GM12872 (cell line): Measurements from ENCODE around the gene CUX1.

Source experiments
- TF ChIP-seq, protein P1 (sequence below): IDR thresholded peaks from 3 replicates; pipeline ENCODE4 v1.5.1; 2011; ENCODE audit warnings: low read depth, mild to moderate bottlenecking, low read length, moderate library complexity; ENCODE audit not compliant: insufficient read depth

CUX1 gene

DNA sequence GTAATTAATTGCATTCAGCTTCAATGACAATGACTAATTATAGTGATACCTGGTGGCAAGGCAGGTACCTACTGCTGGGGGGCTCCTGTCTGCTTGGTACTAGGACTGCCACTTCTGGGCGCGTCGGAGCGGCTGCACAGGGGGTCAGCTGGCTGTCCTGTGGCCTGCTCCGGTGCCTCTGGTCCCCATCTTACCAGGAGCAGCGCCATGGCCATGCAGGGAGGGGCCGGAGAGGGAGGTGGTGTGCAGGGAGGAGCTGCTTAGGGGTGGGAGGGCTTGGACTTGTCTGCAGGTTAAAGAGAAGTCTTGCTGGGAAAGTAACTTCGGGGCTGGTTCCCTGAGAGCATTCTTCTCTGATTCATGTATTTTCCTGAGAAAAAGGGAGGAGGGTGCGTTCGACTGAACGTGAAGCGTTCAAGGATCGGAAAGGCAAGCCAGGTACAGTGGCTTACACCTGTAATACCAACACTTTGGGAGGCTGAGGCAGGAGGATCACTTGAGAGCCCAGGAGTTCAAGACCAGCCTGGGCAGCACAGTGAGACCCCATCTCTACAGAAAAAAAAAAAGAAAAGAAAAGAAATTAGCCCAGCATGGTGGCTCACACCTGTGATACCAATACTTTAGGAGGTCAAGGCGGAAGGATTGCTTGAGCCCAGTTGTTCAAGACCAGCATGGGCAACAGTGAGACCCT, 15.4 kb downstream of the CUX1 start:
- TF ChIP-seq, protein P1, sequence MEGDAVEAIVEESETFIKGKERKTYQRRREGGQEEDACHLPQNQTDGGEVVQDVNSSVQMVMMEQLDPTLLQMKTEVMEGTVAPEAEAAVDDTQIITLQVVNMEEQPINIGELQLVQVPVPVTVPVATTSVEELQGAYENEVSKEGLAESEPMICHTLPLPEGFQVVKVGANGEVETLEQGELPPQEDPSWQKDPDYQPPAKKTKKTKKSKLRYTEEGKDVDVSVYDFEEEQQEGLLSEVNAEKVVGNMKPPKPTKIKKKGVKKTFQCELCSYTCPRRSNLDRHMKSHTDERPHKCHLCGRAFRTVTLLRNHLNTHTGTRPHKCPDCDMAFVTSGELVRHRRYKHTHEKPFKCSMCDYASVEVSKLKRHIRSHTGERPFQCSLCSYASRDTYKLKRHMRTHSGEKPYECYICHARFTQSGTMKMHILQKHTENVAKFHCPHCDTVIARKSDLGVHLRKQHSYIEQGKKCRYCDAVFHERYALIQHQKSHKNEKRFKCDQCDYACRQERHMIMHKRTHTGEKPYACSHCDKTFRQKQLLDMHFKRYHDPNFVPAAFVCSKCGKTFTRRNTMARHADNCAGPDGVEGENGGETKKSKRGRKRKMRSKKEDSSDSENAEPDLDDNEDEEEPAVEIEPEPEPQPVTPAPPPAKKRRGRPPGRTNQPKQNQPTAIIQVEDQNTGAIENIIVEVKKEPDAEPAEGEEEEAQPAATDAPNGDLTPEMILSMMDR, result no peak

DNA sequence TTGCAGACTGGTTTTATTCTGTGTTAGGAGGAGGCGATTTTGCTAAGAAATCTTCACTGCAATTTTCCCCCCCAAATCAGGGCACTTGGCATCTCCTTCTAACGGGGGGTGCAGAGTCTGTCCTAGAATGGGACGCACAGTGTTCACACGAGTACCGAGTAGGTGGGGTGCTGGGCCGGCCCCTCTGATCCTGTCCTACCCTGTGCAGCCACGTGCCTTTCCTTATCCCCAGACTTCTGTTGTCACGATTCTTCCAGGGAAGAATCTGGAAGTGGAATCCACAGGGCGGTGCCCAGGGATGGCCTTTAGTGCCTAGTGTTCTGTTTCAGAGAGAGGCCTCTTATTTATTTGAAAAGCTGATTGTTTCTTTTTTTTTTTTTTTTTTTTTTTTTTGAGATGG, 16.4 kb downstream of the CUX1 start:
- TF ChIP-seq, protein P1, result no peak

DNA sequence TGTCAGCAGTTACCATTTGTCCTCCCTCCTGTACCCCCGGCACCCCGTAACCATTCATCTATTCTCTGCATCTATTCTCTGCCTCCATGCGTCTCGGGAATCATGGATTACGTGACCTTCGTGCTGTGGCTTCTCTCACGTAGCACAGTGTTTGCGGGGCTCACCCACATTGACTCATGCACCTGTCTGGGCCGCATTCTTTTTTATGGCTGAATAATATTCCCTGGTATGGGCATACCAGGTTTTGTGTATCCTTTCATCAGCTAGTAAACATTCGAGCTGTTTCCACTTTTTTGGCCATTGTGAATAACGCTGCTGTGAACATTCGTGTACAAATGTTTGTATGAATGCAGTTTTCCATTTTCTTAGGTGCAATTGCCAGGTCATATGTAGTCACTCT, 17.7 kb downstream of the CUX1 start:
- TF ChIP-seq, protein P1, result no peak

DNA sequence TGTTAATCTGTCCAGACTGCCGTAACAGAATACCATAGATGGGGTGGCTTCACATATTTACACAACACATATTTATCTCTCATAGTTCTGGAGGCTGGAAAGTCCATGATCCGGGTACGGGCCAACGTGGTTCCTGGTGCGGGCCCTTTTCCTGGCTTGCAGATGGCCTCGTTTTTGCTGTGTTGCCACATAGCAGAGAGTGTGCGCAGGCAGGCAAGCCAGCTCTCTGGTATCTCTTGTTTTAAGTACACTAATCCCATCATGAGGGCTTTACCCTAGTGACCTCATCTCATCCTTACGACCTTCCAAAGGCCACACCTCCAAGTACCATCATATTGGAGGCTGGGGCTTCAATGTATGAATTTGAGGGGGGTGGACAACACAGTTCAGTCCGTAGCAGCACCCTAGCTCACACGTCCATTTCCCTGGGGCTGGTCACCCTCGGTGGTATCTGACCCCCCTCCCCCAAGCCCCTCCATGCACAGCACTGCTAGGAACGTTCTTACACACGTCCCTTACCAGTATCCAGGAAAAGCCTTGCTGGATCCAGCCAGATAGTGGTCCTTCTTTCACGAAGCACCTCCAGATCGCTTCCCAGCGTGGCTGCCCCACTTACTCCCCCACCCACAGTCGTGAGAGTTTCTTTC, 21.5 kb downstream of the CUX1 start:
- TF ChIP-seq, protein P1, result no peak

DNA sequence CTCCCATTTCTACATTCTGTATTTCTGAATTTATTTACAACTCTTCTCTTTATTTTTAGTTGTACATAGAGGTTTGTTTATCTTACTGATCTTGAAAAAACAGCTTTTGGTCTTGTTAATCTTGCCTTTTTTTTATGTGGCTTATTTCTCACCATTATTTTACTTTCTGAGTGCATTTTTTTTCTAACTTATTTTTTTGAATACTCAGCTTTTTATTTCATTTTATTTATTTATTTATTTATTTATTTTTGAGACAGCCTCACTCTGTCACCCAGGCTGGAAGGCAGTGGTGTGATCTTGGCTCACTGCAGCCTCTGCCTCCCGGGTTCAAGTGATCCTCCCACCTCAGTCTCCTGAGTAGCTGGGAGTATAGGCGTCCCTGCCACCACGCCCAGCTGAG, 23.9 kb downstream of the CUX1 start:
- TF ChIP-seq, protein P1, result no peak

DNA sequence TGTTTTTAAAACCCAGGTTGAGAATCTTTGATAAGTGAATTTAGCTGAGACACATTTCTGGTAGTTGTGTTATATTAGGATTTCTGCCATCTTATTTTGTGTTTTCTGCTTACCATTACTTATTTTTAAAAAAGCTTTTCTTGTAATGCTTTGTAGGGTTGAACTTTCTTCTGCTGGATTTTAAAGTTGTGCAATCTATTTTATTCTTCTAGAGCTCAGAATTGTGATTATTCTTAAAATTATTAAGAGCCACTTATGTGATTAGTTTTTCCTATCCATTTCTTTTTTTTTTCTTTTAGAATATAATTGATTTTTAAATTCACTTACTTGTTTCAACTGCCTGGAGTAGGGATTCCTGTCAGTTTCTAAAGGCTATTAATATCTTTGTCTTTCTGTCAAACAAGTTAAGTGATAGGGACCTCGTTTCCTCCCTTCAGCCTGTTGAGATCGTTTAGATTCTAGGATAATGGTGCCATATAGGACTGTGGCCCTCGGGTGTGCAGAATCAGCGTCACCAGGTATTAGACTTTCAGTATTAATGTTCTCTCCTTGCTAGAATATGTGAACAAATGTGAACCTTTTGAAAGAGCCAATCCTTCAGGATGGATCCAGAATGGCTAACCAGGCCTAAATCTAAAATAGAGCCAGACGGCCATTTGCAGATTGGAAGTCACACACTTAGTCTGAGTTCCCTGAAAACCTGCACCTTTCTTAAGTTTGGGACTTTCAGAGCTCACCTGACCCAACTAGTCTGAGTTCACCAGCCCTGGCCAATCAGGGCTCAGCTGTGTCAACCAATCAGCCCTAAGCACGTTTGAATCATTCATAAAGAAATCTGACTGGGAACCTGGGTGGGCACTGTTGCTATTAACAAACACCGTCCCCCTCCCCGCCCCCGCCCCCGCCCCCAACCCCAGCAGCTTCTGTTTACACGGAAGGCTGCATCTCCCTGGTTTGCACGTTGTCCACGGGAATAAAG, 26.2 kb downstream of the CUX1 start:
- TF ChIP-seq, protein P1, result no peak

DNA sequence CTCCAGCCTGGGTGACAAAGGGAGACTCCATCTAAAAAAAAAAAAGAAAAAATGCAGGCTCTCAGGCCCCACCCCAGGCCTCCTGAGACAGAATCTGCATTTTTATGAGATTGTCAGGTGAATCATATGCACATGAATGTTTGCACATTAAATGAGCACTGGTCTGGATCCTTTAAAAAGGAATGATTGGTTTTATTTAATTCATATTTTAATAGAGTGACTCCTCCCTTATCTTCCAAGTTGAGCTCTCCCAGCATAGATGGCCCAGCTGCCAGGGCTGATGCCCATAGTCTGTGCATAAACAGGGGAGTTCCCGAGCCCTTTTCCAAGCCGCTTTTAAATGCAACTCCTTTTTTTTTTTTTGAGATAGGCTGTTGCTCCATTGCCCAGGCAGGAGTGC, 28.5 kb downstream of the CUX1 start:
- TF ChIP-seq, protein P1, result no peak
